ENCODE measurements around the gene TNP1.

TNP1 gene

DNA sequence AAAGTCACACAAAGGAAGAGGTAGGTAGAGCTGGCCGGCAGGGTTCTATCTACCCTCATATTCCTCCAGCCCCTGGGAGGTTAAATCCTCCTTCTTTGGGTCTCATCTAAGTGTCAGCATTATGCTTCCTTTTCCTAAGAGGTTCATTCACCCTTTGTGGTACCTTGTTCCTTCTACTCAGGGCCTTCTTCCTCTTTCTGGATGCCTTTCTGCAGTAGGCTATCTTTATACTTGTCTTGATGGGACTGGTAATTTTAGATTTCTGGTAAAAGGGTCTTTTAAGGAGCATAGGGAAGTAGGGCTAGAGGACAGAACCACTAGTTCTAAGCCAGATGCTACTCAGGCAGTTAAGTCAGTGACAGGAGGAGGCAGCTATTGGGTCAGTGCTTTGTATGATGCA is 13.7 kb upstream of the TNP1 start:
- no peak for DNase-seq (ENCODE audit: low spot score)

DNA sequence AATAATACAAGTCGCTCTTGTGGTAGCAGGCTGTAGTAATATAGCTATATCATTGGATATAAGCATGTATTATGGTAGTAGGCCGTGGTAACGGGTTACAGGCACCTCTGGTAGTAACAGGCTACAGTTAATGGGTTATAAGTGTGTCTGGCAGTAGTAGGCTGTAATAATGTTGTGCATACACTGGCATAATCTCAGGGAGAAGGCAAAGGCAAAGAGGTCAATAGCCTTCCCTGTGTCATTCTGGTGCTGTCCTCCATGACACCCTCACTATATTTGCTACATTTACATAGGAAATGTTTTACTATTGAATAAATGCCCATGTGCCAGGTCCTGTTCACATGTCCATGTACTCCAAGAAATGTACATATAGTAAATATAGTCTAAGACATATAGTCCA is 12.8 kb upstream of the TNP1 start:
- DNase-seq (ENCODE audit: low spot score): no peak

GRCh38 chr2:216872040-216872439 is 12.2 kb upstream of the TNP1 start:
- no peak for DNase-seq (ENCODE audit: low spot score)

GRCh38 chr2:216871333-216871934 is 11.6 kb upstream of the TNP1 start:
- DNase-seq (ENCODE audit: low spot score): no peak

GRCh38 chr2:216870508-216871332 is 10.9 kb upstream of the TNP1 start:
- DNase-seq (ENCODE audit: low spot score): no peak

- DNase-seq (ENCODE audit: low spot score): no peak
Observed at GRCh38 chr2:216866515-216867095, 6.7 kb upstream of the TNP1 start.

DNA sequence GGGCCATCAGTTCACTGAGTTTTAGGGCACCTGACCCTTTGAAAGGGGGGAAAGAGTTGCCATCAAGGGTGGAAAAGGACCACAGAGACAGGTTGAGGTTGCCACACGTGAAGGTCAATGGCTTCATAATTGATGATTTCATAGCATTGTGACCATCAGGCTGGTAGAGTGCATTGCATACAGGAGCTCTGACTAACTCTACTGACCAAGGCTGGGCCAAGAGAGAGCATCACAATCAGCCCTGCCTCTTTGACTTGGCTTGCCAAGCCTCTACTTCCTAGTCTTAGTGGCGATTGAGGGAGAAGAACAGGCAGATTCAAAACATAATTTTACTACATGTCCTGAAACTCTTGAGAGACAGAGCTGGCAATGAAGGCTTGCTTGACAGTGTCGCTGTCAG is 5.8 kb upstream of the TNP1 start:
- no peak for DNase-seq (ENCODE audit: low spot score)

DNA sequence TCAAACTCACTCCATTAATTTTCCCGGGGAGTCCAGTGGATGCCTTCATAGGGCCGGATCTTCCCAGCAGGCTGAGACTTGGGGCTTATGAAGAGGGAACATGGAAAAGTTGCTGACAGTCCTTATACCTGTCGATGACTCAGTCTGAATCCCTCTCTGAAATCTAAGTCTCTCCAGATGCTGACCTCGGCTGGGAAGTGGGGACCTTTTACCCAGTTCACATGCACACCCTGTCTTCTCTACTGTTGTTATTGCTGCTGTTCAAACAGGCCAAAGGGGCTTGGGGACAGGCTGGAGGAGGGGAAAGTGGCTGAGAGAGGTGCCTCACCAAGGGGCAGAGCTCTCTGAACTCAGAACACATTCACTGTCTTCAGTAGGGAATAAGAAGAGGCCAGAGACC is 4.1 kb upstream of the TNP1 start:
- no peak for DNase-seq (ENCODE audit: low spot score)

- DNase-seq (ENCODE audit: low spot score): no peak
Observed at GRCh38 chr2:216862628-216863398, 2.9 kb upstream of the TNP1 start.

- no peak for DNase-seq (ENCODE audit: low spot score)
Observed at GRCh38 chr2:216860426-216861137, 718 bp upstream of the TNP1 start.

DNA sequence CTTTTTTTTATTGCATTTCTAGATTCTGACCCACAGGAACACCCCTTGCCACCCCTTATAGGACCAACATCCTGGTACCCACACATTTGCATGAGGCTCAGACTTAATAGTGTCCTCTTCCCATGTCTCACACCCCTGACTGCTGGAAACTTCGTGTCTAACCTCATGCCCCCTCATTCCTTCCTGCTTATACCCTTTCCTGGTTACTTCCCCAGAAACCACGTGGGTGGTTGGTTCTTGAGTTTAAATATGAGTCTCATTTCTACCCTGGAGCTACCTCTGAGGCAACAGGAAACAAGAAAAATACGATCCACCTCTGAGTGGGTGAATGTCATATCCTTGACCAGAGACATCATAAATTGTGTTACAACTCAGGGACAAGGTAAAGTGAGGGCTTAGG is 1.6 kb downstream of the TNP1 start:
- no peak for DNase-seq (ENCODE audit: low spot score)

GRCh38 chr2:216857131-216857550 is 2.7 kb downstream of the TNP1 start:
- no peak for DNase-seq (ENCODE audit: low spot score)

DNA sequence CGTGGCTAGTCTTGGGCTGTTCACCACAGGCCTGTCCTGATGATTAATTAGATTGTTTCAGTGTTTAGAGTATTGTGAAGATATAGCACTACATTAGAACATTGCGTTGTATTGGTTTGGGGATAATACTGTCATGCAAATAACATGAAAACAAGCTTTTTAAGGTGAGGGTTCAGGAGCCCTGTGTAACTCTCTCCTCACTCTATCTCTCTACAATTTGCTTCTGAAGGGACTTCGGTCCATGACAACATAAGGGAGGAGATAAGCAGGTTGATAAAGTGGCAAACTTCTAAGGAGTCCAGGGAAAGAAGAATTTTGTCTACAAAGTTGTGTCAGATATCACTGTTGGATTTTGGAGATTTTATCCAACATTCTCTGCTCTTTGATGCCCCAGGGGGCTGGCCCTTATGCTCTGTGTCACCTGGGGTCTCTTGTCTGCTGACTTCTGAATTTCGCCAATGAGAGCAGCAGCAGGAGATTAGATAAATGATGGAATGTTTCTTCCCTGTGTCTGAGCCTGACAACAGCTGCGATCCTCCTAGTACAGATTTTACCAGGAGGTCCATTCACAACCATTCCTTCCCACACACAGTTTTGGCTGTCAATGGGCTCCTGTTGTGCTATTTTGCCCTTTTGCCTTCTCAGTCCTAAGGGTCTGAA is 3.3 kb downstream of the TNP1 start:
- no peak for DNase-seq (ENCODE audit: low spot score)

DNA sequence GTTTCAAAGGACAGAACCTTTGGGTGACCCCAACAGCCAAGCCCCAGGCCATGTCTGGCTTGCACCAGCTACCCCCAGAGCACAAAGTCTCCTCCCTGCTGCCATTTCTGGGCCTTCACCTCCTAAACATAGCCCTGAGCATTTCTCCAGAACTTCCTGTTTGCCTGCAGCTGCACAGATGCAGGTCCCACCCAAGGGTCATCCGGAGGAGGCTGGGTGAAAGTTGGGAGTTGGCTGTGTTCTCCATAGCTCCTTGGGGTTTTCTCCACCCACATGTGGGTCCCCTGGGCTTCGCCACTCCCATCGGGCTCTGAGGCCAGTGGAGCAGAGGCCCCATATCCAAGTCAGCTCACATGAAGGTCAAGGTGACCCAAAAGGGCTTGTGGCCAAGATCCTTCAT is 4.3 kb downstream of the TNP1 start:
- no peak for DNase-seq (ENCODE audit: low spot score)

DNA sequence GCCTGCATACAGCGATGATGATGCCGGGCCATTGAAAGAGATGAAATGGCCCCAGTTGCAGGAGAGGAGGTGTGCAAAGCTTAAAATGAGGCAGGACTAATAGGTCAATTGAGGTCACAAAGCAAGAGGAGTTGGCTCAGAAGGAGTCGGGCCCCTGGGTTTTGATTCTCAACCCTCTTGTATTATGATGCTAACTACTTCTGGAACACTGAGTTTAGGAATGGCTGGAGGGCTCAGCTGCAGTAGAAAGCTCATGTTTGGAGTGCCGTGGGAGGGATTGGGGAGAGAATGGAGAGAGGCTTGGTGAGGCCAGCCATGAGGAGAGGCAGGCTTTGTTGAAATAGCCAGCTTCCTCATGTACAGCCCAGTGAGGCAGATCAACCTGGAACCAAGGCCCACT is 4.8 kb downstream of the TNP1 start:
- DNase-seq (ENCODE audit: low spot score): no peak

DNA sequence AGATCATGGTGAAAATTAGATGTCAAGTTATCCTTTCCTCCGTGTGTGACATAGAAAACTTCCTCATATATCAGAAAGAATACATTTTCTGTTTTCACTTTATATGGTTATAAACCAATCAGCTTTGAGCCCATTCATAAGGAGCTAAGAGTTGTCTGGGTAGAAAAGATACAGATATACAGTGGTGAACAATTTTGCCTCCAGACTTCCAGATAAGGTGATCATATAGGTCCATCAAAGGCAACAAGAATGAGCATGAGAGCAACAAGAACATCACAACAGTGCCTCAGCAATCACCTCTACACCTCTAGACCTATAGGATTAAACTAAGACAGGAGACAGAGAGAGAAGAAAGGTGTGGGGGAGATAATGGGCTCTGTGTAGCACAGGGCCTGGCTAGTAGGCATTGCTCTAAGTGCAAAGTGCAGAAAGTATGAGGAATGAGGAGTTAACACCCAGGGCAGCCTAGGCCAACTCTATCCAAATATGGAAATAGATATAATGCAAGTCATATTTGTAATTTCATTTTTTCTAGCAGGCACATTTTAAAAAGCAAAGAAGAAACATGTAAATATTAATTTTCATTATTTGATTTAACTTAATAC is 8.3 kb downstream of the TNP1 start:
- DNase-seq (ENCODE audit: low spot score): no peak

GRCh38 chr2:216850665-216851322 is 9.1 kb downstream of the TNP1 start:
- DNase-seq (ENCODE audit: low spot score): no peak

- DNase-seq (ENCODE audit: low spot score): no peak
Observed at GRCh38 chr2:216849987-216850386, 9.9 kb downstream of the TNP1 start.

DNA sequence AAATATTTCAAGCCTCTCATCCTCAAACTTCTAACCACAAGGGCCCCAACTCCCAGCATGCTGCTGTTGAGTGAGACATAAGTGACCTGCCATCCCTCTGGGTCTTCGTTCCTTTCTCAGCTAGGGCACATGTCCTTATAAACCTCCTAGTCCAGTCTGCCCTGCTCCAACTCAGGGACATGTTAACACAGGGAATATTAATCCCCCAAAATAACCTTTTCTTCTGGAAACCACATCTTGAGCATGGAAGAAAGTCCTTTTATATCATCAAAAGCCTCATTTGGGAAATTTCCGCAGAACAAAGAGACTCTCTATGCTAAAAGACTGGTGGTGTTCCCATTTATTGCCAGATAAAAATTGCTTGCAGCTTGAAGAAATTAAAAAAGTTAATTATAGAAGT is 14.4 kb downstream of the TNP1 start:
- no peak for DNase-seq (ENCODE audit: low spot score)

- no peak for DNase-seq (ENCODE audit: low spot score)
Observed at GRCh38 chr2:216842636-216843035, 17.2 kb downstream of the TNP1 start.

- no peak for DNase-seq (ENCODE audit: low spot score)
Observed at GRCh38 chr2:216839688-216840087, 20.2 kb downstream of the TNP1 start.
